NOMO-1 treated with dmso at 0.1 percent for 144 hours (cell line): ENCODE measurements around the gene LSM2.
A peak's percentile ranks its signal among the peaks of the same experiment; 100 is the strongest.
"Not testable (repeated sequence)": the region's sequence is repeated elsewhere in the genome, so short reads cannot be mapped to it uniquely, and the experiment has no call there.

ENCODE experiments used
- DNase-seq: peaks from one replicate; lab custom pipeline; 2025; ENCODE audit not compliant: unreplicated experiment; lab: John Stamatoyannopoulos, UW

LSM2 gene

GRCh38 chr6:31799781-31800180, 7.0 kb downstream of the LSM2 start:
- DNase-seq, result no peak

- DNase-seq, result no peak
These were observed 9.2 kb downstream of the LSM2 start for GRCh38 chr6:31797588-31797987.

- no peak for DNase-seq
These were observed 9.8 kb downstream of the LSM2 start for GRCh38 chr6:31796993-31797385.

GRCh38 chr6:31795616-31796298, 11.0 kb downstream of the LSM2 start, which contains the start of gene VARS1:
Gene VARS1 (minus strand): TSS chr6:31795752. CDS start chr6:31795217, 535 bp downstream.
- peak; percentile 94 for DNase-seq

- DNase-seq, result no peak
These were observed 11.7 kb downstream of the LSM2 start for GRCh38 chr6:31794866-31795615.

GRCh38 chr6:31794294-31794865, 12.4 kb downstream of the LSM2 start:
- DNase-seq, result no peak

- DNase-seq, result not testable (repeated sequence)
These were observed 12.9 kb downstream of the LSM2 start for GRCh38 chr6:31793927-31794245.

GRCh38 chr6:31792761-31793171, 14.0 kb downstream of the LSM2 start:
- no peak for DNase-seq

- DNase-seq, result no peak
These were observed 14.7 kb downstream of the LSM2 start for GRCh38 chr6:31792090-31792374.

GRCh38 chr6:31791324-31792089, 15.3 kb downstream of the LSM2 start:
- DNase-seq, result no peak

GRCh38 chr6:31785475-31785874, 21.3 kb downstream of the LSM2 start:
- no peak for DNase-seq

GRCh38 chr6:31784098-31784925, 22.5 kb downstream of the LSM2 start:
- DNase-seq, result no peak

- DNase-seq, result no peak
These were observed 24.5 kb downstream of the LSM2 start for GRCh38 chr6:31782126-31782855.

- no peak for DNase-seq
These were observed 25.3 kb downstream of the LSM2 start for GRCh38 chr6:31781244-31782125.

- no peak for DNase-seq
These were observed 26.1 kb downstream of the LSM2 start for GRCh38 chr6:31780507-31781243.

GRCh38 chr6:31779908-31780307, 26.9 kb downstream of the LSM2 start:
- DNase-seq, result no peak

GRCh38 chr6:31778999-31779885, 27.5 kb downstream of the LSM2 start:
- DNase-seq, result no peak

- DNase-seq, result no peak
These were observed 28.6 kb downstream of the LSM2 start for GRCh38 chr6:31778193-31778592.
